GM12865 (cell line): Measurements from ENCODE around the gene NAT10.

Source experiments
- DNase-seq: peaks from one replicate; pipeline ENCODE4 v3.0.0; 2010; ENCODE audit warnings: low read depth
- H3K4me3 ChIP-seq: 2 replicates; pipeline ENCODE4 v1.5.1; 2011; ENCODE audit warnings: mild to moderate bottlenecking, low read depth, low read length, control low read depth
- CTCF ChIP-seq: IDR thresholded peaks from 2 replicates; pipeline ENCODE4 v1.5.1; 2011; ENCODE audit warnings: low read length, control low read depth, low read depth, inconsistent platforms; ENCODE audit not compliant: insufficient read depth; ENCODE audit errors: missing control alignments

Gene NAT10

DNA sequence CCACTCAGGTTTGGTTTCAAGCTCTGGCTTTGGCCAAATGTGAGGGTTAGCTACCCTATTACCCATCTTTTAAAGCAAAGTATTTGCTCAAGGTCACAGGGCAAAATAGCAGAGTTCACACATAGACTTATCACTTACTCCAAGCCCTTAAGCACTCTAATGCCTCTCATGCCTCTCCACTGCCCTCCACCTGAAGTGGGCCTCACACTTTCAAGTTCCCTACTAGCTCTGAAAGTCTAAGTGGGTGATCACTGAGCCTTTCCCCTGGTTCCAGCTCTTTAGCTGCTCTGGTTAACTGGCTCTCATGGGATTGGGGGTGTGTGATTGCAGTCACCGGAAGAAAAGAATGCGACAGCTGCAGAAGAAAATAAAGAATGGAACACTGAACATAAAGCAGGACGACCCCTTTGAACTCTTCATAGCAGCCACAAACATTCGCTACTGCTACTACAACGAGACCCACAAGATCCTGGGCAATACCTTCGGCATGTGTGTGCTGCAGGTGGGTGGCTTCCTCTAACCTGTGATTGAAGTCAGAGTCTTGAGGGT is 6.4 kb downstream of the NAT10 start:
- no peak overlapping the region for H3K4me3 ChIP-seq
- no peak for DNase-seq
- TF ChIP-seq CTCF, result no peak

GRCh38 chr11:34114014-34114413 is 8.6 kb downstream of the NAT10 start:
- no peak for TF ChIP-seq CTCF
- no peak overlapping the region for H3K4me3 ChIP-seq
- DNase-seq, result no peak

DNA sequence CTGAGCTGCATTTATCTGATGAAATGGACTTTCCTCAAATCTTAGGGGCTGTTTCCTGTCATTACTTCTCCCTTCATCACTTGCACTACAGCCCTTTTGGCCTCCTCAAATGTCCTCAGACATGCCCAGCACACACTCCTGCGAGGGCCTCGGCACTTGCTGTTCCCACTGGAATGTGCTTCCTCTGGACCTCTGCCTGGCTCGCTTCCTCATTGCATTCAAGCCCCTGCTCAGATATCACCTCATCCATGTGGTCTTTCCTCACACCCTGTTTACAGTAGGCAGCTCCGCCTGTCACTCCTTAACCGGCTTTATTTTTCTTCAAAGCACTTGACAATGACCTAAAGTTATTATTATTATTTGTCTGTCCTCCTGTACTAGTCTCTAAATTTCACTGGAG is 9.0 kb downstream of the NAT10 start:
- TF ChIP-seq CTCF, result no peak
- no peak overlapping the region for H3K4me3 ChIP-seq

GRCh38 chr11:34120651-34121050 is 15.2 kb downstream of the NAT10 start:
- TF ChIP-seq CTCF, result no peak
- no peak overlapping the region for H3K4me3 ChIP-seq
- DNase-seq, result no peak

More for the DNA sequence above, 9.0 kb downstream of the NAT10 start:
- no peak for DNase-seq

GRCh38 chr11:34124885-34125668 is 19.6 kb downstream of the NAT10 start:
- no peak for DNase-seq
- no peak overlapping the region for H3K4me3 ChIP-seq
- no peak for TF ChIP-seq CTCF

GRCh38 chr11:34126959-34127848 is 21.8 kb downstream of the NAT10 start:
- H3K4me3 ChIP-seq, result no peak overlapping the region
- TF ChIP-seq CTCF, result no peak
- no peak for DNase-seq
